CD1c-positive myeloid dendritic cell (primary cell): ENCODE results near the gene COL6A1.

Source experiments
- DNase-seq: peaks from one replicate; pipeline ENCODE4 v3.0.0-alpha.2; 2016; ENCODE audit errors: extremely low spot score

COL6A1 gene

DNA sequence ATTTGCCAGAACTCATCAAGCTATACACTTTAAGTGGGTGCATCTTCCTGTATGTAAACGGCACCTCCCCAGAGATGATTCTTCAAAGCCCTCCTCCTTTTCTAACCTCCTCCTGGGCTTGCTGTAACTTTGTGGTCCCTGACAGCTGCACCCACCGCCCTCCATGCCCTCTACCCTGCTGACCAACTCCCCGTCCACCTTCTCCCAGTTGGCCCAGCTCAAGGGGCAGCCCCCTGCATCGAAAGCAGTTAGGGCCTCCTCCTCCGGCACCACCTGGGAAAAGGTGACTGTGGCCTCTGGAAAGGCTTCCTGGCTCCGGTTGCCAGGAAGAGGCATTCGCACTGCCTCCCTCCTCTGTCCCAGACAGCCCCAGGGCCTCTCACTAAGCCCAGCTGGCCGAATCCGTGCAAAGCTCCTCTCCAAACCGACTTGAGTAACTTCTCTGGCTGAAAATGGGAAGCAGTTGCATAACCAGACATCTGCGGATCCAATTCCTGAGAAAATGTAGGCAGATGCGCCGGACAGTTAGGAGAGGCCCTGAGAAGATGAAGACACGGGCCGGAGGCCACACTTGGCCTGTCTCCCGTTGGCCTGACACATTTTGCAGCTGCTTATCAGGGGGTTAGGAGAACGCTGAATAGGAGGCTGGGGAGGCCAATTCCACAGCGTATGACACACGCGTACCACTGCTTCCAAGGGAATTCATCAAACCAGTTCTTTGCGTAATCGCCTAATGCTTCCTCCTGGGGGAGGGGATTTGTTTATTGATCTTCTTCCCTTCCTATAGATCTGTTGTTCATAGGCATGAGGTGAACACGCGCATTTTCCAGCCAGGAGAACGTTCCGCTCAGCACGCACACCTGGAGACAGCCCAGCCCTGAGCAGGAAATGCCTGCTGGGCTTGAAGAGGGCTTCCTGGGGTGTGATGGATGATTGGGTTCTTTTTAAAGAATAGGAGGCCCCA lies 67.6 kb downstream of the COL6A1 start:
- no peak for DNase-seq

- DNase-seq = no peak
Observed at GRCh38 chr21:46049890-46050667, 68.5 kb downstream of the COL6A1 start.

GRCh38 chr21:46050668-46051378 lies 69.3 kb downstream of the COL6A1 start:
- no peak for DNase-seq

- no peak for DNase-seq
Observed at GRCh38 chr21:46051379-46051770, 69.8 kb downstream of the COL6A1 start.

DNA sequence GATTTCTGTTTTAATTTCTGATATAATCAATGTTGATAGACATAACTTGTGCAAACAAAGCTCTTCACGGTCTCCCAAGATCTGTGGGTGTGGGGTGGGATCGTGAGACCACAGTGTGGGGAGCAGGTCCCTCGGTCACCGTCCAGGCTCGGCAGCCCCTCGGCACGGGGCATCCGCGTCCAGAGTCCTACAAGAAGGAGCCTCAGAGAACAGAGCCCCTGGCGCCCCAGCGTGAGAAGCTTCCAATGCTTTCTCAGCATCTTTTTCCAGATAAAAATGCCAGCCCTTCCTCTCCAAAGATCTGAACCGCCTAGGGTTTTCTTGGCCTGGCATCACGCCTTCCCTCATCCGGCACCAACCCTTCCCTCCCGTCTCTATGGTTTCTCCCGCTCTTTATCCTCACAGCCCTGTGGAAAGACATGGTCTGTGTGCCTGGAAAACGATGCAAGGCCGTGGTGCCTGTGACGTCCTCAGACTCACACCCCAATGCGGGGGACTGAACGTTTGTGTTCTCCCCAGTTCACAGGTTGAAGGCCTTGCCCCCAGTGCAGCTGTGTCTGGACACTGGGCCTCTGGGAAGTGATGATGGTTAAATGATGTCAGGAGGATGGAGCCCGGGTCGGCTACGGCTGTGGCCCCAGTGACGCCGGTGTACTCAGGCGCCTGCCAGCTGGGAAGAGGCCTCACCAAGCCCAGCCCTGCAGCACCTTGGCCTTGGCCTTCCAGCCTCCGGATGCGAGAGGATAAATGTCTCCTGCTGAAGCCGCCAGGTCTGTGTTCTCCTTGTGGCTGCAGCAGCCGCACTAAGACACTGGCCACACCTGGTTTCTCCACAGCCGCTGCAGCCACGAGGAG lies 70.5 kb downstream of the COL6A1 start:
- DNase-seq = no peak

- no peak for DNase-seq
Observed at GRCh38 chr21:46052703-46053651, 71.4 kb downstream of the COL6A1 start.

DNA sequence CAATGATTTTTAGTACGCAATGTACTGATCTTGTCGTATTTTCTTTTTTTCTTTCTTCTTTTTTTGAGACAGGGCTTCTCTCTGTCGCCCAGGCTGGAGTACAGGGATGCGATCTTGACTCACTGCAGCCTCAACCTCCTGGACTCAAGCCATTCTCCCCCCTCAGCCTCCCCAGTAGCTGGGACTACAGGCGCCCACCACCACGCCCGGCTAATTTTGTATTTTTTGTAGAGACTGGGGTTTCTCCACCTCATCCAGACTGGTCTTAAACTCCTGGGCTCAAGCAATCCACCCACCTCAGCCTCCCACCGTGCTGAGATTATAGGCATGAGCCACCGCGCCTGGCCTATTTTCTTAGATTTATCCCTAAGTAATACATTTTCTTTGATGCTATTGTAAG lies 72.5 kb downstream of the COL6A1 start:
- DNase-seq = no peak

GRCh38 chr21:46054451-46054881 lies 72.9 kb downstream of the COL6A1 start:
- no peak for DNase-seq
